ENCODE data around the gene SCAF11. TPM values are rescaled to one million over a fixed set of nuclear protein-coding genes. Genes with fewer than 3 reads are reported as not detected.

The SCAF11 gene
- total and polyA plus RNA-seq, 2 experiments from 2014 or later = 77.0 to 84.8 TPM

DNA sequence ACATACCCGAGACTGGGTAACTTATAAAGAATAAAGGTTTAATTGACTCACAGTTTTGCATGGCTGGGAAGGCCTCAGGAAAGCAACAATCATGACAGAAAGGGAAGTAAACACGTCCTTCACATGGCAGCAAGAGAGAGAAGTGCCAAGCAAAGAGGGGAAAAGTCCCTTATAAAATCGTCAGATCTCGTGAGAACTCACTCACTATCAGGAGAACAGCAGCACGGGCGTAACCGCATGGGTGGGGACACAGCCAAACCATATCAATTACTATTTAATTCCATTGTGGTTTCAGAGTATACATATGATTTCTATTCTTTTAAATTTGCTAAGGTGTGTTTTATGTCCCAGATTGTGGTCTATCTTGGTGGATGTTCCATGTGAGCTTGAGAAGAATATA is 117.9 kb downstream of the SCAF11 start:
- no peak overlapping the region for H3K4me2 ChIP-seq
- H2AFZ ChIP-seq = no peak overlapping the region
- H3K9me2 ChIP-seq (ENCODE audit: insufficient read depth) = no peaks in the 10 kb centered on the region
- H3K27me3 Mint-ChIP-seq (ENCODE audit: insufficient read depth, low read depth, poor library complexity) = peaks cover 2% of the 10 kb centered on the region
- no peaks in the 10 kb centered on the region for H3K4me1 ChIP-seq (ENCODE audit: insufficient read depth)
- H3K4me3 ChIP-seq = no peak overlapping the region
- H3K79me2 ChIP-seq (replicated peaks; ENCODE audit: insufficient read depth) = 0 out of 2 replicates have a peak, but pooled peaks cover 3% of the 10 kb centered on the region
- no peak for ATAC-seq
- H3K27ac Mint-ChIP-seq = no peak overlapping the region
- no peaks in the 10 kb centered on the region for H3K4me1 Mint-ChIP-seq
- no peak for DNase-seq (ENCODE audit: low spot score)
- H3K36me3 ChIP-seq (ENCODE audit: insufficient read depth) = peaks cover 3% of the 10 kb centered on the region; the same call in 1 of the 2 replicates
- H3K4me3 Mint-ChIP-seq = no peak overlapping the region
- H3K27me3 ChIP-seq (ENCODE audit: insufficient read depth) = no peaks in the 10 kb centered on the region
- H3K9me3 Mint-ChIP-seq = peaks cover 3% of the 10 kb centered on the region; the same call in 1 of the 3 replicates
- H3F3A ChIP-seq (replicated peaks; ENCODE audit: low read depth) = no peaks in the 10 kb centered on the region
- TF ChIP-seq STAT1 (IDR thresholded peaks at IDR 0.05; ENCODE audit: unreplicated experiment) = no peak
- TF ChIP-seq, protein P1, sequence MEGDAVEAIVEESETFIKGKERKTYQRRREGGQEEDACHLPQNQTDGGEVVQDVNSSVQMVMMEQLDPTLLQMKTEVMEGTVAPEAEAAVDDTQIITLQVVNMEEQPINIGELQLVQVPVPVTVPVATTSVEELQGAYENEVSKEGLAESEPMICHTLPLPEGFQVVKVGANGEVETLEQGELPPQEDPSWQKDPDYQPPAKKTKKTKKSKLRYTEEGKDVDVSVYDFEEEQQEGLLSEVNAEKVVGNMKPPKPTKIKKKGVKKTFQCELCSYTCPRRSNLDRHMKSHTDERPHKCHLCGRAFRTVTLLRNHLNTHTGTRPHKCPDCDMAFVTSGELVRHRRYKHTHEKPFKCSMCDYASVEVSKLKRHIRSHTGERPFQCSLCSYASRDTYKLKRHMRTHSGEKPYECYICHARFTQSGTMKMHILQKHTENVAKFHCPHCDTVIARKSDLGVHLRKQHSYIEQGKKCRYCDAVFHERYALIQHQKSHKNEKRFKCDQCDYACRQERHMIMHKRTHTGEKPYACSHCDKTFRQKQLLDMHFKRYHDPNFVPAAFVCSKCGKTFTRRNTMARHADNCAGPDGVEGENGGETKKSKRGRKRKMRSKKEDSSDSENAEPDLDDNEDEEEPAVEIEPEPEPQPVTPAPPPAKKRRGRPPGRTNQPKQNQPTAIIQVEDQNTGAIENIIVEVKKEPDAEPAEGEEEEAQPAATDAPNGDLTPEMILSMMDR (conservative IDR thresholded peaks at IDR 0.05; ENCODE audit: low read depth in 2 of 2) = no peak
- TF ChIP-seq, protein P2, sequence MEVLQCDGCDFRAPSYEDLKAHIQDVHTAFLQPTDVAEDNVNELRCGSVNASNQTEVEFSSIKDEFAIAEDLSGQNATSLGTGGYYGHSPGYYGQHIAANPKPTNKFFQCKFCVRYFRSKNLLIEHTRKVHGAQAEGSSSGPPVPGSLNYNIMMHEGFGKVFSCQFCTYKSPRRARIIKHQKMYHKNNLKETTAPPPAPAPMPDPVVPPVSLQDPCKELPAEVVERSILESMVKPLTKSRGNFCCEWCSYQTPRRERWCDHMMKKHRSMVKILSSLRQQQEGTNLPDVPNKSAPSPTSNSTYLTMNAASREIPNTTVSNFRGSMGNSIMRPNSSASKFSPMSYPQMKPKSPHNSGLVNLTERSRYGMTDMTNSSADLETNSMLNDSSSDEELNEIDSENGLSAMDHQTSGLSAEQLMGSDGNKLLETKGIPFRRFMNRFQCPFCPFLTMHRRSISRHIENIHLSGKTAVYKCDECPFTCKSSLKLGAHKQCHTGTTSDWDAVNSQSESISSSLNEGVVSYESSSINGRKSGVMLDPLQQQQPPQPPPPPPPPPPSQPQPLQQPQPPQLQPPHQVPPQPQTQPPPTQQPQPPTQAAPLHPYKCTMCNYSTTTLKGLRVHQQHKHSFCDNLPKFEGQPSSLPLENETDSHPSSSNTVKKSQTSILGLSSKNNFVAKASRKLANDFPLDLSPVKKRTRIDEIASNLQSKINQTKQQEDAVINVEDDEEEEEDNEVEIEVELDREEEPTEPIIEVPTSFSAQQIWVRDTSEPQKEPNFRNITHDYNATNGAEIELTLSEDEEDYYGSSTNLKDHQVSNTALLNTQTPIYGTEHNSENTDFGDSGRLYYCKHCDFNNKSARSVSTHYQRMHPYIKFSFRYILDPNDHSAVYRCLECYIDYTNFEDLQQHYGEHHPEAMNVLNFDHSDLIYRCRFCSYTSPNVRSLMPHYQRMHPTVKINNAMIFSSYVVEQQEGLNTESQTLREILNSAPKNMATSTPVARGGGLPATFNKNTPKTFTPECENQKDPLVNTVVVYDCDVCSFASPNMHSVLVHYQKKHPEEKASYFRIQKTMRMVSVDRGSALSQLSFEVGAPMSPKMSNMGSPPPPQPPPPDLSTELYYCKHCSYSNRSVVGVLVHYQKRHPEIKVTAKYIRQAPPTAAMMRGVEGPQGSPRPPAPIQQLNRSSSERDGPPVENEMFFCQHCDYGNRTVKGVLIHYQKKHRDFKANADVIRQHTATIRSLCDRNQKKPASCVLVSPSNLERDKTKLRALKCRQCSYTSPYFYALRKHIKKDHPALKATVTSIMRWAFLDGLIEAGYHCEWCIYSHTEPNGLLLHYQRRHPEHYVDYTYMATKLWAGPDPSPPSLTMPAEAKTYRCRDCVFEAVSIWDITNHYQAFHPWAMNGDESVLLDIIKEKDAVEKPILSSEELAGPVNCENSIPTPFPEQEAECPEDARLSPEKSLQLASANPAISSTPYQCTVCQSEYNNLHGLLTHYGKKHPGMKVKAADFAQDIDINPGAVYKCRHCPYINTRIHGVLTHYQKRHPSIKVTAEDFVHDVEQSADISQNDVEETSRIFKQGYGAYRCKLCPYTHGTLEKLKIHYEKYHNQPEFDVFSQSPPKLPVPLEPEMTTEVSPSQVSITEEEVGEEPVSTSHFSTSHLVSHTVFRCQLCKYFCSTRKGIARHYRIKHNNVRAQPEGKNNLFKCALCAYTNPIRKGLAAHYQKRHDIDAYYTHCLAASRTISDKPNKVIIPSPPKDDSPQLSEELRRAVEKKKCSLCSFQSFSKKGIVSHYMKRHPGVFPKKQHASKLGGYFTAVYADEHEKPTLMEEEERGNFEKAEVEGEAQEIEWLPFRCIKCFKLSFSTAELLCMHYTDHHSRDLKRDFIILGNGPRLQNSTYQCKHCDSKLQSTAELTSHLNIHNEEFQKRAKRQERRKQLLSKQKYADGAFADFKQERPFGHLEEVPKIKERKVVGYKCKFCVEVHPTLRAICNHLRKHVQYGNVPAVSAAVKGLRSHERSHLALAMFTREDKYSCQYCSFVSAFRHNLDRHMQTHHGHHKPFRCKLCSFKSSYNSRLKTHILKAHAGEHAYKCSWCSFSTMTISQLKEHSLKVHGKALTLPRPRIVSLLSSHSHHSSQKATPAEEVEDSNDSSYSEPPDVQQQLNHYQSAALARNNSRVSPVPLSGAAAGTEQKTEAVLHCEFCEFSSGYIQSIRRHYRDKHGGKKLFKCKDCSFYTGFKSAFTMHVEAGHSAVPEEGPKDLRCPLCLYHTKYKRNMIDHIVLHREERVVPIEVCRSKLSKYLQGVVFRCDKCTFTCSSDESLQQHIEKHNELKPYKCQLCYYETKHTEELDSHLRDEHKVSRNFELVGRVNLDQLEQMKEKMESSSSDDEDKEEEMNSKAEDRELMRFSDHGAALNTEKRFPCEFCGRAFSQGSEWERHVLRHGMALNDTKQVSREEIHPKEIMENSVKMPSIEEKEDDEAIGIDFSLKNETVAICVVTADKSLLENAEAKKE (CRISPR knock-in tag; IDR thresholded peaks at IDR 0.05) = no peak
- TF ChIP-seq, protein P3, sequence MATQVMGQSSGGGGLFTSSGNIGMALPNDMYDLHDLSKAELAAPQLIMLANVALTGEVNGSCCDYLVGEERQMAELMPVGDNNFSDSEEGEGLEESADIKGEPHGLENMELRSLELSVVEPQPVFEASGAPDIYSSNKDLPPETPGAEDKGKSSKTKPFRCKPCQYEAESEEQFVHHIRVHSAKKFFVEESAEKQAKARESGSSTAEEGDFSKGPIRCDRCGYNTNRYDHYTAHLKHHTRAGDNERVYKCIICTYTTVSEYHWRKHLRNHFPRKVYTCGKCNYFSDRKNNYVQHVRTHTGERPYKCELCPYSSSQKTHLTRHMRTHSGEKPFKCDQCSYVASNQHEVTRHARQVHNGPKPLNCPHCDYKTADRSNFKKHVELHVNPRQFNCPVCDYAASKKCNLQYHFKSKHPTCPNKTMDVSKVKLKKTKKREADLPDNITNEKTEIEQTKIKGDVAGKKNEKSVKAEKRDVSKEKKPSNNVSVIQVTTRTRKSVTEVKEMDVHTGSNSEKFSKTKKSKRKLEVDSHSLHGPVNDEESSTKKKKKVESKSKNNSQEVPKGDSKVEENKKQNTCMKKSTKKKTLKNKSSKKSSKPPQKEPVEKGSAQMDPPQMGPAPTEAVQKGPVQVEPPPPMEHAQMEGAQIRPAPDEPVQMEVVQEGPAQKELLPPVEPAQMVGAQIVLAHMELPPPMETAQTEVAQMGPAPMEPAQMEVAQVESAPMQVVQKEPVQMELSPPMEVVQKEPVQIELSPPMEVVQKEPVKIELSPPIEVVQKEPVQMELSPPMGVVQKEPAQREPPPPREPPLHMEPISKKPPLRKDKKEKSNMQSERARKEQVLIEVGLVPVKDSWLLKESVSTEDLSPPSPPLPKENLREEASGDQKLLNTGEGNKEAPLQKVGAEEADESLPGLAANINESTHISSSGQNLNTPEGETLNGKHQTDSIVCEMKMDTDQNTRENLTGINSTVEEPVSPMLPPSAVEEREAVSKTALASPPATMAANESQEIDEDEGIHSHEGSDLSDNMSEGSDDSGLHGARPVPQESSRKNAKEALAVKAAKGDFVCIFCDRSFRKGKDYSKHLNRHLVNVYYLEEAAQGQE (IDR thresholded peaks at IDR 0.05; ENCODE audit: unreplicated experiment) = no peak
- TF ChIP-seq CREB1 (CRISPR knock-in tag; IDR thresholded peaks at IDR 0.05; ENCODE audit: low read depth) = no peak
- TF ChIP-seq POLR2AphosphoS5 (IDR thresholded peaks at IDR 0.05; ENCODE audit: low read depth) = no peak
- TF ChIP-seq ZNF331 (CRISPR knock-in tag; IDR thresholded peaks at IDR 0.05; ENCODE audit: low read depth) = no peak
- no peak for TF ChIP-seq NANOG (IDR thresholded peaks at IDR 0.05; ENCODE audit: borderline replicate concordance)
- H4K20me1 ChIP-seq (replicated peaks; ENCODE audit: insufficient read depth) = no peaks in the 10 kb centered on the region
- H3K27ac ChIP-seq (ENCODE audit: low read depth) = no peak overlapping the region
- H3K36me3 Mint-ChIP-seq (ENCODE audit: low read depth) = peaks cover 60% of the 10 kb centered on the region
